HepG2 (cell line): ENCODE data around the gene ARGLU1. TPM values are rescaled to one million over a fixed set of nuclear protein-coding genes. Genes with fewer than 3 reads are reported as not detected.

Experiments
- ATAC-seq: fragments of 200-7000 bp; cut with Tn5 transposase; 3 replicates; pipeline ENCODE4 v1.9.1; 2020; ENCODE audit warnings: mild to moderate bottlenecking, moderate library complexity
- BruUV-seq: library from RNA; stranded (reverse); fragments of 400-500 nt; replicated peaks from 2 replicates; lab custom pipeline; 2021; lab: Mats Ljungman, UMichigan
- CTCF ChIA-PET: fragments of 300-600 bp; formaldehyde crosslinking; extraction: SDS; loops from one replicate; lab custom pipeline; 2021; ENCODE audit warnings: low total read pairs, inconsistent platforms, low intra/inter-chr PET ratio; lab: Yijun Ruan, JAX
- POLR2A ChIA-PET: fragments of 350-600 bp; sonication (Branson Sonifier 250); formaldehyde crosslinking; loops from one replicate; lab custom pipeline; 2020; ENCODE audit warnings: antibody characterized with exemption, inconsistent platforms; lab: Yijun Ruan, JAX
- DNase-seq: peaks from one replicate; pipeline ENCODE4 v3.0.0-alpha.2; 2015; ENCODE audit warnings: low spot score
- FAIRE-seq: peaks from 3 replicates; lab custom pipeline; 2011; peaks lifted over from hg19 to GRCh38; lab: Jason Lieb, UNC
- H2AFZ ChIP-seq: one replicate; pipeline ENCODE4 v1.6.1; 2011; ENCODE audit warnings: low read length, inconsistent platforms
- H3K27ac ChIP-seq: fragments of 300-600 bp; 3 replicates; pipeline ENCODE4 v1.8.0; 2011; ENCODE audit warnings: mixed run types, mild to moderate bottlenecking, mixed read lengths, low read length, inconsistent platforms; ENCODE audit not compliant: insufficient read depth; ENCODE audit errors: extremely low read length
- H3K27me3 ChIP-seq, 2 experiments: fragments of 200-600 bp in 1 of 2; 2 replicates in 1 of 2; 3 replicates in 1 of 2; pipeline versions ENCODE4 v1.6.0 to v1.8.0; 2011; ENCODE audit warnings: low read length in 2 of 2, mild to moderate bottlenecking in 2 of 2, moderate library complexity in 2 of 2, inconsistent platforms in 1 of 2; ENCODE audit not compliant: insufficient read depth in 2 of 2, control insufficient read depth in 1 of 2
- H3K36me3 ChIP-seq, 2 experiments: fragments of 200-600 bp in 1 of 2; replicated peaks in 1 of 2; 2 replicates in 1 of 2; 3 replicates in 1 of 2; pipeline versions ENCODE4 v1.5.1 to v1.8.0; 2011; ENCODE audit warnings: low read length in 2 of 2, inconsistent platforms in 1 of 2; ENCODE audit not compliant: insufficient read depth in 2 of 2, control insufficient read depth in 1 of 2
- H3K4me1 ChIP-seq: 2 replicates; pipeline ENCODE4 v1.5.1; 2012; ENCODE audit warnings: low read length, inconsistent platforms; ENCODE audit not compliant: insufficient read depth
- H3K4me2 ChIP-seq: 2 replicates; pipeline ENCODE4 v1.6.0; 2011; ENCODE audit warnings: low read depth, low read length, inconsistent platforms
- H3K4me3 ChIP-seq, 3 experiments: fragments of 200-600 bp in 1 of 3; sonication (generic), shearing (Covaris generic) in 1 of 3; replicated peaks in 1 of 3; 2 replicates each; pipeline ENCODE4 v1.5.1; 2011 to 2016; ENCODE audit warnings: low read length in 3 of 3, inconsistent platforms in 2 of 3, low read depth in 2 of 3, mild to moderate bottlenecking in 2 of 3, control low read depth in 1 of 3, mixed read lengths in 1 of 3; ENCODE audit not compliant: insufficient read depth in 1 of 3
- H3K79me2 ChIP-seq: one replicate; pipeline ENCODE4 v1.6.1; 2011; ENCODE audit warnings: low read length, inconsistent platforms; ENCODE audit not compliant: insufficient read depth
- H3K9ac ChIP-seq: 2 replicates; pipeline ENCODE4 v1.6.0; 2011; ENCODE audit warnings: mild to moderate bottlenecking, low read depth, low read length, inconsistent platforms; ENCODE audit not compliant: insufficient read depth
- H3K9me3 ChIP-seq: 2 replicates; pipeline ENCODE4 v1.5.1; 2012; ENCODE audit warnings: mild to moderate bottlenecking, low read length
- H4K20me1 ChIP-seq: 2 replicates; pipeline ENCODE4 v1.6.0; 2011; ENCODE audit warnings: inconsistent platforms, mild to moderate bottlenecking, low read length, moderate library complexity; ENCODE audit not compliant: insufficient read depth
- FOXC1 ChIP-seq: sonication (generic); formaldehyde crosslinking; IDR thresholded peaks from 2 replicates; pipeline ENCODE4 v1.8.0; 2022; ENCODE audit warnings: mild to moderate bottlenecking, missing genetic modification reagents, borderline replicate concordance
- FOXO1 ChIP-seq: sonication (generic); formaldehyde crosslinking; IDR thresholded peaks from 2 replicates; pipeline ENCODE4 v1.4.0; 2020; ENCODE audit warnings: missing genetic modification reagents
- FOXP4 ChIP-seq: sonication (generic); formaldehyde crosslinking; IDR thresholded peaks from 2 replicates; pipeline ENCODE4 v1.4.0; 2020; ENCODE audit warnings: missing genetic modification reagents
- GATAD1 ChIP-seq: IDR thresholded peaks from 2 replicates; pipeline ENCODE4 v1.6.1; 2016; ENCODE audit warnings: missing genetic modification reagents, missing compliant biosample characterization
- HNRNPK ChIP-seq: fragments of 200-400 bp; formaldehyde crosslinking; IDR thresholded peaks from 2 replicates; pipeline ENCODE4 v1.6.1; 2018; ENCODE audit warnings: low read length, low read depth, moderate library complexity, mild to moderate bottlenecking; ENCODE audit not compliant: poor library complexity, severe bottlenecking
- HOXA5 ChIP-seq: sonication (generic); formaldehyde crosslinking; IDR thresholded peaks from 2 replicates; pipeline ENCODE4 v1.4.0; 2020; ENCODE audit warnings: missing genetic modification reagents
- MATR3 ChIP-seq: sonication (generic); formaldehyde crosslinking; IDR thresholded peaks from 2 replicates; pipeline ENCODE4 v1.4.0; 2020; ENCODE audit warnings: missing genetic modification reagents
- MIXL1 ChIP-seq: IDR thresholded peaks from 2 replicates; pipeline ENCODE4 v1.6.1; 2016
- MYPOP ChIP-seq: sonication (generic); formaldehyde crosslinking; IDR thresholded peaks from 2 replicates; pipeline ENCODE4 v1.8.1; 2023; ENCODE audit warnings: mild to moderate bottlenecking, moderate library complexity, missing genetic modification reagents
- ZKSCAN8 ChIP-seq: IDR thresholded peaks from 2 replicates; pipeline ENCODE4 v1.6.1; 2016; ENCODE audit warnings: borderline replicate concordance, missing genetic modification reagents, missing compliant biosample characterization
- ZNF138 ChIP-seq: sonication (generic); formaldehyde crosslinking; IDR thresholded peaks from 2 replicates; pipeline ENCODE4 v1.5.0; 2020; ENCODE audit warnings: mild to moderate bottlenecking, low read depth, missing genetic modification reagents
- ZNF34 ChIP-seq: sonication (generic); formaldehyde crosslinking; IDR thresholded peaks from 2 replicates; pipeline ENCODE4 v1.4.0; 2020; ENCODE audit warnings: mild to moderate bottlenecking, missing genetic modification reagents, borderline replicate concordance
- ZNF432 ChIP-seq: sonication (generic); formaldehyde crosslinking; IDR thresholded peaks from 2 replicates; pipeline ENCODE4 v1.5.0; 2020; ENCODE audit warnings: missing genetic modification reagents, mild to moderate bottlenecking, borderline replicate concordance
- ZNF441 ChIP-seq: sonication (generic); formaldehyde crosslinking; IDR thresholded peaks from 2 replicates; pipeline ENCODE4 v1.7.0; 2021; ENCODE audit warnings: missing genetic modification reagents, borderline replicate concordance
- WGBS: methylation state at CpG from one replicate; pipeline ENCODE4 v1.1.6; 2017; ENCODE audit warnings: low lambda C conversion rate; 5-methylcytosine and 5-hydroxymethylcytosine counted together
- in situ Hi-C: cut with HindIII; loops from 2 replicates; pipeline ENCODE4 v1.10.0; 2017; ENCODE audit warnings: low pct_unique_long_range_greater_than_20kb; ENCODE audit not compliant: extremely low pct_ligation_motif_present
- intact Hi-C: fragments of 100-400 bp; cut with micrococcal nuclease; formaldehyde crosslinking; loops from one replicate; pipeline ENCODE4 v1.10.0; 2022; ENCODE audit not compliant: unreplicated experiment
- polyA plus RNA-seq, 8 experiments: library from polyadenylated mRNA; depleted of rRNA in 3 of 8; stranded (reverse) in 7 of 8; unstranded in 1 of 8; fragments of >200 nt; fragmentation: Illumina TruSeq in 4 of 8; extraction: Trizol in 4 of 8; gene quantifications; 2 replicates each; pipeline versions ENCODE4 v1.2.1 to v1.2.3, GENCODE V29; 2011 to 2016; ENCODE audit warnings: low read depth in 4 of 8, missing spikeins in 1 of 8, mixed read lengths in 1 of 8; ENCODE audit not compliant: insufficient read depth in 1 of 8
- total RNA-seq, 5 experiments: library from RNA; depleted of rRNA; stranded (reverse); fragments of >200 nt; fragmentation: Illumina TruSeq; extraction: Trizol; gene quantifications; 2 replicates each; pipeline ENCODE4 v1.2.3, GENCODE V29; 2016; ENCODE audit warnings: low read depth in 1 of 5
- TF ChIP-seq, protein P1 (sequence below): sonication (generic); formaldehyde crosslinking; IDR thresholded peaks from 2 replicates; pipeline ENCODE4 v1.8.1; 2022; ENCODE audit warnings: mild to moderate bottlenecking, missing genetic modification reagents
- TF ChIP-seq, protein P2 (sequence below): sonication (generic); formaldehyde crosslinking; IDR thresholded peaks from 2 replicates; pipeline ENCODE4 v1.5.1; 2020; ENCODE audit warnings: mild to moderate bottlenecking, missing genetic modification reagents, borderline replicate concordance
- TF ChIP-seq, protein P3 (sequence below): sonication (generic); formaldehyde crosslinking; IDR thresholded peaks from 2 replicates; pipeline ENCODE4 v1.4.0; 2020; ENCODE audit warnings: missing genetic modification reagents, low read depth, mild to moderate bottlenecking, borderline replicate concordance

Gene ARGLU1
- total and polyA plus RNA-seq, 2 of the 13 experiments (the other 11 are each of a cell fraction or from before 2014, with no cell fraction given): 47.1 to 70.6 TPM

DNA sequence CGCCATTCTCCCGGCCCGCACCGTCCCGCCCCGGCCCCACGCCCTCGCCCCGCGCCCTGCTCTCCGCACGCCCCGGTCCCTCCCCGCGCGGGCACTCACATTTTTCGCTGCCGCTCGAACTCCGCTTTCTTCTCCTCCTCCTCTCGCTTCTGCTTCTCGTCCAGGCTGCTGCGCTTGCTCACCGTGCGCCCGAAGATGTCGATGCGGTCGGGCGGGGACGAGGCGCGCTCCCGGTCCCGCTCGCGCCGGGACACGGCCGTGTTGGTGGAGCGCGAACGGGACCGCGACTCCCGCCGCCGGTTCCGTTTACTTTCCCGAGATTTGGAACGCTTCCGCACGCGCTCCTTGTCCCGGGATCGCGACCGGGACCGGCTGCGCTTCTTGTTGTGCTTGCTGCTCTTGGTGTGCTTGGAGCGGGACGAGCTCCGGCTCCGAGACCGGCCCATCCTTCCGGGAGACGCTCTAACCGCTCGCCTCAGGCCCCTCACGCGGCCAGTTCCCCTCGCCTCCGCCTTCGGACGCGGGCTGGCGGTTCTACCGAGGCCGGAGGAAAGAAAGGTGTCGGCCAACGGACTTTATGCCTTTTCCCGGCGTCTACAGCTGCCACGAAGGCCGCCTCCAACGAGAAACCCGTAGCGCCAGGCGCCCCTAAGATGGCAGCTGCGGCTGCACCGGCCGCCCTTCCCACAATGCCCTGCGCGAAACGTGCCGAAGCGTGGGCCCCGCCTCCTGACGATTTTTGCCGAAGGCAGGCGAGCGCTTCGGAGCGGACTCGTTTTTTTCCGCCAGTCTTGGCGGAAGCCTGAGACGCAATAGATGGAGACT lies at the start of gene ARGLU1 (continued):
- TF ChIP-seq, protein P1, sequence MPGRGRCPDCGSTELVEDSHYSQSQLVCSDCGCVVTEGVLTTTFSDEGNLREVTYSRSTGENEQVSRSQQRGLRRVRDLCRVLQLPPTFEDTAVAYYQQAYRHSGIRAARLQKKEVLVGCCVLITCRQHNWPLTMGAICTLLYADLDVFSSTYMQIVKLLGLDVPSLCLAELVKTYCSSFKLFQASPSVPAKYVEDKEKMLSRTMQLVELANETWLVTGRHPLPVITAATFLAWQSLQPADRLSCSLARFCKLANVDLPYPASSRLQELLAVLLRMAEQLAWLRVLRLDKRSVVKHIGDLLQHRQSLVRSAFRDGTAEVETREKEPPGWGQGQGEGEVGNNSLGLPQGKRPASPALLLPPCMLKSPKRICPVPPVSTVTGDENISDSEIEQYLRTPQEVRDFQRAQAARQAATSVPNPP: no peak
- peak; percentile 68; the same call in 1 of the 2 replicates for TF ChIP-seq MYPOP
- TF ChIP-seq ZKSCAN8: no peak
- TF ChIP-seq MIXL1 (CRISPR knock-in tag): no peak

- no peak overlapping the region for H3K27ac ChIP-seq
- no peaks in the 10 kb centered on the region for H3K4me1 ChIP-seq
- in situ Hi-C loops (no loop called here), intact Hi-C loops (no loop called here)
- ATAC-seq (no peak), FAIRE-seq (no peak), DNase-seq (no peak)
- no peaks in the 10 kb centered on the region for H4K20me1 ChIP-seq
- no peak overlapping the region for H2AFZ ChIP-seq
- no peaks in the 10 kb centered on the region for H3K36me3 ChIP-seq
- H3K27me3 ChIP-seq: peaks cover 2 to 9% of the 10 kb centered on the region in 2 experiments; a peak in 3 of 5 replicates
- ChIA-PET CTCF (no interaction called here), POLR2A (no interaction called here)
- WGBS: 40% methylated on average over 3 of the region's 3 CpGs
- no TSS peak for BruUV-seq
- H3K9me3 ChIP-seq: no peaks in the 10 kb centered on the region
- H3K4me3 ChIP-seq: no peak overlapping the region
- TF ChIP-seq, protein P2, sequence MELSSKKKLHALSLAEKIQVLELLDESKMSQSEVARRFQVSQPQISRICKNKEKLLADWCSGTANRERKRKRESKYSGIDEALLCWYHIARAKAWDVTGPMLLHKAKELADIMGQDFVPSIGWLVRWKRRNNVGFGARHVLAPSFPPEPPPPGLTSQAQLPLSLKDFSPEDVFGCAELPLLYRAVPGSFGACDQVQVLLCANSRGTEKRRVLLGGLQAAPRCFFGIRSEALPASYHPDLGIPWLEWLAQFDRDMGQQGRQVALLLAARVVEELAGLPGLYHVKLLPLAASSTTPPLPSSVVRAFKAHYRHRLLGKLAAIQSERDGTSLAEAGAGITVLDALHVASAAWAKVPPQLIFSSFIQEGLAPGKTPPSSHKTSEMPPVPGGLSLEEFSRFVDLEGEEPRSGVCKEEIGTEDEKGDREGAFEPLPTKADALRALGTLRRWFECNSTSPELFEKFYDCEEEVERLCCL (CRISPR knock-in tag): no peak
- TF ChIP-seq ZNF138 (CRISPR knock-in tag) (no peak), ZNF34 (no peak), HOXA5 (CRISPR knock-in tag) (no peak), FOXC1 (no peak), FOXO1 (CRISPR knock-in tag) (no peak), ZNF432 (CRISPR knock-in tag) (no peak), MATR3 (CRISPR knock-in tag) (no peak), FOXP4 (CRISPR knock-in tag) (no peak), ZNF441 (CRISPR knock-in tag) (no peak), GATAD1 (CRISPR knock-in tag) (no peak), HNRNPK (no peak)
- TF ChIP-seq, protein P3, sequence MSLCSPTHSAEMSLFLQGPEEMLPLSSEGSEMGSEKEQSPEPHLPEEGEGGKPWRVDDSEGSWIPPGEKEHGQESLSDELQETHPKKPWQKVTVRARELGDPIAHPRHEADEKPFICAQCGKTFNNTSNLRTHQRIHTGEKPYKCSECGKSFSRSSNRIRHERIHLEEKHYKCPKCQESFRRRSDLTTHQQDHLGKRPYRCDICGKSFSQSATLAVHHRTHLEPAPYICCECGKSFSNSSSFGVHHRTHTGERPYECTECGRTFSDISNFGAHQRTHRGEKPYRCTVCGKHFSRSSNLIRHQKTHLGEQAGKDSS (CRISPR knock-in tag): no peak
- TF ChIP-seq, all 625 proteins: peak for 0
- Histone ChIP-seq H3K4me2 (no peak overlapping the region), H3K79me2 (no peaks in the 10 kb centered on the region), H3K9ac (no peak overlapping the region)
Measured at GRCh38 chr13:106617561-106617960, 49.6 kb upstream of the ARGLU1 start.
